ENCODE data around the gene CAMK2G. TPM values are rescaled to one million over a fixed set of nuclear protein-coding genes. Genes with fewer than 3 reads are reported as not detected.
A peak's percentile ranks its signal among the peaks of the same experiment; 100 is the strongest.
"Not testable (repeated sequence)": the region's sequence is repeated elsewhere in the genome, so short reads cannot be mapped to it uniquely, and the experiment has no call there.

CAMK2G gene
- total RNA-seq, 2 donors from 2014 or later = 78.8 to 149 TPM

- DNase-seq (ENCODE audit: low spot score) (no peak), ATAC-seq (ENCODE audit: insufficient number of reproducible peaks, low FRiP score, low read depth) (no peak)
- Histone ChIP-seq H3K27ac (no peak overlapping the region), H3K36me3 (peaks cover 70% of the 10 kb centered on the region), H3K27me3 (replicated peaks; ENCODE audit: insufficient read depth) (no peaks in the 10 kb centered on the region), H3K4me3 (no peak overlapping the region), H3K4me1 (ENCODE audit: control insufficient read depth in 1 of 2, low read depth in 2 of 2) (peaks cover 23 to 24% of the 10 kb centered on the region in 2 donors), H3K9me3 (no peaks in the 10 kb centered on the region)
- TF ChIP-seq CTCF (IDR thresholded peaks at IDR 0.05) = no peak
Observed at GRCh38 chr10:73790886-73791625, 83.3 kb downstream of the CAMK2G start.

DNA sequence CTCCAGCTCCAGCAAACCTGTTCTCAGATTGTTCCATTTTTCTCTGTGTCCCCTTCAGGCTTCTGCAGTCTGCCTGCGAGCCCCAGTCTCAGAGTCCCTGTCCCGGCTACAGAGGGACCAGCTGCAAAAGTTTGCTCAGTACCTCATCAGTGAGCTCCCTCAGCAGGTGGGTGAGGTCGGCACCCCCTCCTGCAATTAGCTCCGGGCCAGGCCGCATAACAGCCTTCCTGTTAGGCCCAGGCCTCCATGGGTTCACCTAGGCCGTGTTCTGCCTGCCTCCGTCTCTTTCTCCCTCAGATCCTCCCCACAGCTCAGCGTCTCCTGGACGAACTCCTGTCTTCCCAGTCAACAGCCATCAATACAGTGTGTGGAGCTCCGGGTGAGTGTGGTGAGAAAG is 84.7 kb downstream of the CAMK2G start:
- Histone ChIP-seq H3K9me3 (no peaks in the 10 kb centered on the region), H3K36me3 (peaks cover 58% of the 10 kb centered on the region), H3K27me3 (replicated peaks; ENCODE audit: insufficient read depth) (no peaks in the 10 kb centered on the region), H3K27ac (no peak overlapping the region), H3K4me3 (no peak overlapping the region), H3K4me1 (ENCODE audit: control insufficient read depth in 1 of 2, low read depth in 2 of 2) (peaks cover 23 to 28% of the 10 kb centered on the region in 2 donors)
- no peak for DNase-seq (ENCODE audit: low spot score)
- no peak for TF ChIP-seq CTCF (IDR thresholded peaks at IDR 0.05)
- ATAC-seq (ENCODE audit: insufficient number of reproducible peaks, low FRiP score, low read depth) = no peak

- Histone ChIP-seq H3K27ac (no peak overlapping the region), H3K4me3 (no peak overlapping the region), H3K9me3 (no peaks in the 10 kb centered on the region), H3K36me3 (peaks cover 52% of the 10 kb centered on the region), H3K27me3 (replicated peaks; ENCODE audit: insufficient read depth) (no peaks in the 10 kb centered on the region), H3K4me1 (ENCODE audit: control insufficient read depth in 1 of 2, low read depth in 2 of 2) (peaks cover 23 to 34% of the 10 kb centered on the region in 2 donors)
- TF ChIP-seq CTCF (IDR thresholded peaks at IDR 0.05) = no peak
- ATAC-seq (ENCODE audit: insufficient number of reproducible peaks, low FRiP score, low read depth) (no peak), DNase-seq (ENCODE audit: low spot score) (no peak)
Observed at GRCh38 chr10:73788864-73789658, 85.3 kb downstream of the CAMK2G start.

DNA sequence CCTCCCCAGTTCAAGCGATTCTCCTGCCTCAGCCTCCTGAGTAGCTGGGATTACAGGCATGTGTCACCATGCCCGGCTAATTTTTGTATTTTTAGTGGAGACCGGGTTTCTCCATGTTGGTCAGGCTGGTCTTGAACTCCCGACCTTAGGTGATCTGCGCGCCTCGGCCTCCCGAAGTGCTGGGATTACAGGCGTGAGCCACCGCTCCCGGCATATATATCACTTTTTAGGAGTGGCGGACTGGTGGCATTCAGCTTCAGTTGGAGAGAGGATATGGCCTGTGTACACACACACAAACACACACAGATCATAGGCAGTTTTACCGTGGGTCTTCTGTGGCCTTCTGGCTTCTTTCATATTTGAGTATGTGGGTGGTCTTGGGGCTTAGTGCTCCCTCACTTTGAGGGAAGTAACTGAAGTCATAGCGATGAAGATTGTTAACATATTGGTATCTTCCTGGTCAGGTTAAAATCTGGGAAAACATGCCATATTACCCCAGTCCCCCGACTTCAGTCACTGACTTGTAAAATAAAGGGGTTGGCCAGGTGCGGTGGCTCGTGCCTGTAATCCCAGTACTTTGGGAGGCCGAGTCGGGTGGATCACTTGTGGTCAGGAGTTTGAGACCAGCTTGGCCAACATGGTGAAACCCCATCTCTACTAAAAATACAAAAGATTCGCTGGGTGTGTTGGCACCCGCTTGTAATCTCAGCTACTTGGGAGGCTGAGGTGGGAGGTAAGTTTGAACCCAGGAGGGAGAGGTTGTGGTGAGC is 87.1 kb downstream of the CAMK2G start:
- H3K9me3 ChIP-seq; H3K27me3 ChIP-seq (replicated peaks; ENCODE audit: insufficient read depth); H3K27ac ChIP-seq; ATAC-seq (ENCODE audit: insufficient number of reproducible peaks, low FRiP score, low read depth); DNase-seq (ENCODE audit: low spot score): not testable (repeated sequence)
- H3K4me1 ChIP-seq (ENCODE audit: control insufficient read depth in 1 of 2, low read depth in 2 of 2) = peaks cover 27 to 50% of the 10 kb centered on the region in 2 donors
- H3K4me3 ChIP-seq = peak overlapping the region; percentile 97
- H3K36me3 ChIP-seq = peaks cover 34% of the 10 kb centered on the region

DNA sequence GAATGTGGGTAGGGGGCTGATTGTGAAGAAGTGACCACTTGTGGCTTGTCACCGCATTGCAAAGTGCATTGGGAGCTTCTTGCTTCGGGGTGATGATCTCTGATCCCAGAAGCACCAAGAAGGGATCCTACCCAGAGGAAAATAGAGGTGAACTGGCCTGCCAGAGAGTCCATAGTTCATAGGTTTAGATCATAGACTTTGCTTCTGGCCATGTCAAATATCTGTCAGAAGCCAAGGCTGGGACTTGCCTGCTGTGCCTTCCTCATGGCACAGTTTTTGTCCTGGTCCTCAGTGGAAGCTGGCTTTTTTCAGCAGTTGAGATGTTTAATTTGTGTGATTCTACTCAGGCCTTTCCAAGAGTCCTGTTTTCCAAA is 87.9 kb downstream of the CAMK2G start:
- no peaks in the 10 kb centered on the region for H3K27me3 ChIP-seq (replicated peaks; ENCODE audit: insufficient read depth)
- no peak for DNase-seq (ENCODE audit: low spot score)
- peak overlapping the region; percentile 97 for H3K4me3 ChIP-seq
- peaks cover 27% of the 10 kb centered on the region for H3K36me3 ChIP-seq
- no peak for TF ChIP-seq CTCF (IDR thresholded peaks at IDR 0.05)
- H3K4me1 ChIP-seq (ENCODE audit: control insufficient read depth in 1 of 2, low read depth in 2 of 2) = peaks cover 27 to 50% of the 10 kb centered on the region in 2 donors
- peak overlapping the region; percentile 94 to 96 for H3K27ac ChIP-seq
- ATAC-seq (ENCODE audit: insufficient number of reproducible peaks, low FRiP score, low read depth) = no peak
- no peaks in the 10 kb centered on the region for H3K9me3 ChIP-seq
